Suppressor macrophage treated with lipopolysaccharide for 4 hours (primary cell): ENCODE measurements around the gene PTPA.
"Not testable (repeated sequence)": the region's sequence is repeated elsewhere in the genome, so short reads cannot be mapped to it uniquely, and the experiment has no call there.

ENCODE experiments used
- DNase-seq: peaks from one replicate; pipeline ENCODE4 v3.0.0-alpha.2; 2020

PTPA gene

GRCh38 chr9:129178568-129179382 is 67.6 kb downstream of the PTPA start:
- no peak for DNase-seq

GRCh38 chr9:129181246-129181645 is 70.0 kb downstream of the PTPA start:
- DNase-seq = no peak

- no peak for DNase-seq
These were observed 70.9 kb downstream of the PTPA start for GRCh38 chr9:129182122-129182521.

- DNase-seq = peak; percentile 54
These were observed 71.6 kb downstream of the PTPA start for GRCh38 chr9:129182625-129183494.

DNA sequence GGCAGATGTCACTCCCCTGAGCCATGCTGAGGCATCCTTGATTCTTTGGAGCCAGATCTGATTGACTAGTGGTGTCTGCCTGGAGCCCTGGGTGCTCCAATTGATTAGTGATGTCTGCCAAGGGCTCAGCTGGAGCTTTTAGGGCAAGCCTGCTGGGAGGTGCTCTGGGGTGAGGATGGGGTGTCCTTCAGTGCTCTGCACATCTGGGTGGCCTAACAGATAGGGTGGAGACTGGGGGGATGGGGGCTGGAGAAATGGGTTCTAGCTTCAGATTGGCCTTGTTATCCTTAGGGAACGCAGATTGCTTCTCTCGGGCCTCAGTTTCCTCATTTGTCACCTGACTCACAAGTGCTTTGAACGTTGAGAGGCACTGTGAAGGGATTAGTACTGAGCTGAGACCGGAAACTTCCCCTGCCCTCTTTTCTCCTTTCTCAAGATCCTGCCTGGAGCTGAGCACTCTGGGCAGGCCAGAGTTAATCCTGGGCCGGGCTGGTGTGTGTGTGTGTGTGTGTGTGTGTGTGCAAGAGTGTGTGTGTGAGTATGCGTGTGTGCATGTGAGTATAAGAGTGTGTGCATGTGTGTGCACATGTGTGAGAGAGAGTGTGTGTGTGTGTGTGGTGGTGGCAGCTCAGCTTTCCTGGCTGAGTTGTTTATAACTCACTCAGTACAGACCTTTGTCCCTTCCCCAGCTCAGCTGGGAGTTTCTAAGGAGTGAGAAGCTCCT is 72.4 kb downstream of the PTPA start:
- no peak for DNase-seq

- DNase-seq = no peak
These were observed 73.0 kb downstream of the PTPA start for GRCh38 chr9:129184219-129184524.

- no peak for DNase-seq
These were observed 73.4 kb downstream of the PTPA start for GRCh38 chr9:129184596-129185122.

DNA sequence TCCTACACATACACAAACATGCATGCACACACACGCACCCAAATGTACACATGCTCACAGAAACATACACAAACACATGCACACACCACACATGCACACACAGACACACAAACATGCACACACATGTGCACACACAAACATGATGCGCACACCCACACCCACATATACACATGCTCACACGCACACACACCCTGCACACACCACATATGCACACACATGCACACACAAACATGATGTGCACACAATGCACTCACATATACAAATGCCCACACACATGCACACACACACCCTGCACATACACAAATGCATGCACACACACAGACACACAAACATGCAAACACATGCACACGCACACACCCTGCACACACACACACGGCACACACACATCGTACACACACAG is 74.2 kb downstream of the PTPA start:
- no peak for DNase-seq

DNA sequence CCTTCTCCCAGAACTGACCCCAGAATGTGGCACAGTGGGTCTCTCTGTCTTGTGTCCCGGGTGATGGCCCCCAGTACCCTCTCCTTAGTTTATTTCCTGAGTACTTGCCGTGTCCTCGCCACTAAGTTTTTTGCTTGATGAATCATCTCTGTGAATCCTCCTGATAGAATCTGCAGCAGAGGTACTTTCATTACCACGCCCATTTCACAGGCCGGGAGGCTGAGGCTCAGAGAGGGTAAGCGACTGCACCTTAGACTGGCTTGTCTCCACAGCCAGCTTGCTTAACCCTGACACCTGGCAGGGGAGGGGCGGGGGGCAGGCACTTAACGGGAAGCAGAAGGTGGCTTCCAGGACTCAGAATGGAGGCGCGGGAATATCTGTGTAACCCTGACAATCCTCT is 74.8 kb downstream of the PTPA start:
- DNase-seq = no peak

- DNase-seq = no peak
These were observed 75.8 kb downstream of the PTPA start for GRCh38 chr9:129187042-129187441.

- not testable (repeated sequence) for DNase-seq
These were observed 78.8 kb downstream of the PTPA start for GRCh38 chr9:129189971-129190370.

- no peak for DNase-seq
These were observed 80.0 kb downstream of the PTPA start for GRCh38 chr9:129191234-129191633.

DNA sequence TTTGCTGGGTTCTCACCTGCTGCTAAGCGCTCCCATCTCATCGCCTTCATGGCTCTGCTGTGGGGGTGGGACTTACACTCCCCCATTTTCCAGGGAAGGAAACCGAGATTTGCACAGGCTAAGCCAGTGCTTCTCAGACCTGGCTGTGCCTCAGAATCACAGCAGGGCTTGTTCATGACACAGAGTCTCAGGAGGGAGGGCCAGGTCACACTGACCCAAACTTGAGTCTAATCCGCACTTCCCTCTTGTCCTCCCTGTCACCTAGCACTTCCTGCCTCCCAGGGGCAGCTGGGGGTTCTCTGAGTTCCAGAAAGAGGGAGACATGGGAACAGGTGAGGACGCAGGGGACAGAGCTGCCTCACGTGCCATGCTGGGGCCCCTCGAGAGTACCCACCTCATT is 82.4 kb downstream of the PTPA start:
- DNase-seq = no peak

GRCh38 chr9:129194221-129194620 is 83.0 kb downstream of the PTPA start:
- no peak for DNase-seq

- DNase-seq = no peak
These were observed 84.4 kb downstream of the PTPA start for GRCh38 chr9:129195606-129196005.

DNA sequence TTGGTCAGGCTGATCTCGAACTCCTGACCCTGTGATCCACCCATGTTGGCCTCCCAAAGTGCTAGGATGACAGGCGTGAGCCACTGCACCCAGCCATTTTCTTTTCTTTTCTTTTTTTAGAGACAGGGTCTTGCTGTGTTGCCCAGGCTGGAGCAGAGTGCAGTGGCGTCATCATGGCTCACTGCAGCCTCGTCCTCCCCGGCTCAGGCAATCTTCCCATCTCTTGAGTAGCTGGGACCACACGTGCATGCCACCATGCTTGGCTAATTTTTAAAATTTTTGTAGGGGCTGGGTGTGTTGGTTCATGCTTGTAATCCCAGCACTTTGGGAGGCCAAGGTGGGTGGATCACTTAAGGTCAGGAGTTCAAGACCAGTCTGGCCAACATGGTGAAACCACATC is 85.8 kb downstream of the PTPA start:
- DNase-seq = not testable (repeated sequence)

- no peak for DNase-seq
These were observed 86.7 kb downstream of the PTPA start for GRCh38 chr9:129197978-129198318.
